Raji (cell line): ENCODE data around the gene AP1S1.

Experiments used
- POLR2A ChIP-seq: IDR thresholded peaks from 2 replicates; pipeline ENCODE4 v1.6.1; 2011; ENCODE audit warnings: low read depth, low read length, control low read depth; ENCODE audit not compliant: insufficient read depth

Gene AP1S1

GRCh38 chr7:101153969-101154692, at the start of gene AP1S1:
TSS of gene AP1S1 (plus strand) at chr7:101154476. CDS start at chr7:101154515, 39 bp downstream.
- peak; percentile 61 for TF ChIP-seq POLR2A

GRCh38 chr7:101104799-101105198, 49.5 kb upstream of the AP1S1 start:
- TF ChIP-seq POLR2A = no peak

DNA sequence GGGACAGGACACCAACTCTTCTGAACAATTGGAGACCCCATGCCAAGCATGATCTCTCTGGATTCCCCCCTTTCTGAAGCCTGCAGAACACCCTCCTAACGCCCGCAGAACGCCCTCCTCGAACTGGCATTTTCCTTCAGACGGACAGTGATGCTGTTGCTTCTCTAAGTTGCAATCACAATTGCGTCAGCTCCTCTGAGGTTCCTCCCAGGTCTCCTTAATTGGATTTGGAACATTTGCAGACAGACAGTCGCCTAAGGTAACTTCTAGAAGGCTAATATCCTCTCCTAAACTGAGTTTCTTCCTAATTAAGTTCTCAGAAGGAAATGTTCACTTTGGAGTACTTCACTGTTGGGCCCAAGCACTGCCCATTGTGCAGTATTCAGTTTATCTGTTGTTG, 47.9 kb upstream of the AP1S1 start:
- TF ChIP-seq POLR2A = no peak

- TF ChIP-seq POLR2A = no peak
These were observed 45.9 kb upstream of the AP1S1 start for GRCh38 chr7:101108330-101108857.

DNA sequence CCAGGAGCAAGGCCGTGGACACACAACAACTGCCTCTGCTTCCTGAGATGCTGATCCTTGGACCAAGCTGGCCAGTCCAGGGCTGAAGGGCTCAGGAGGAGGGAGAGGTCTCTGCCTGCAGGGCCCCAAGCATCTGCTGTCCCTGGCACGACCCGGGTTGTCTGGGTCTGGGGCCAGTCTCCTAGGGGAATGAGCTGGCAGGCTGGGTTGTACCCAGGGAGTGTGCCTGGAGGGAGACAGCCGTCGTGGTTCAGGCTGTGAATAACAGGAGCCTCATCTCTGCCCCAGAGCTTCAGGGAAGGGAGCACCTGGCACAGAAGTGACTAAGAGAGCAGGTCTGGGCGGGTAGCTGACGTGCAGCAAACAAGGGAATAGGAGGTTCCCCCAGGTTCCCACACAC, 45.3 kb upstream of the AP1S1 start:
- TF ChIP-seq POLR2A = no peak

DNA sequence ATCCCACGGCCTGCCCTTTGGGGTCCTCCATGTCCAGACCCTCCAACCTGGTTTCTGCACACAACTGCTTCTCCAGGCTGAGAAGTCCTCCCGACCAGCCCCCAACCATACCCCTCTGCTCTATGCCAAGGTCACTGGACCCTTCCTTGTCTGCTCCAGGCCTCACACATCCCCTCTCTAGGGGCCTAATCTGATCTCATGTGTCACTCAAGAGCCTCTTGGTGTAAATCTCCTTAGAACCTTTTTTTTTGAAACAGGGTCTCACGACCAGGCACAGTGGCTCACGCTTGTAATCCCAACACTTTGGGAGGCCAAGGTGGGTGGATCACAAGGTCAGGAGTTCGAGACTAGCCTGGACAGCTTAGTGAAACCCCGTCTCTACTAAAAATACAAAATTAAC, 44.9 kb upstream of the AP1S1 start:
- TF ChIP-seq POLR2A = no peak

- no peak for TF ChIP-seq POLR2A
These were observed 43.0 kb upstream of the AP1S1 start for GRCh38 chr7:101111261-101111660.

GRCh38 chr7:101112233-101112632, 42.0 kb upstream of the AP1S1 start:
- no peak for TF ChIP-seq POLR2A

- TF ChIP-seq POLR2A = no peak
These were observed 40.4 kb upstream of the AP1S1 start for GRCh38 chr7:101113836-101114235.

GRCh38 chr7:101114492-101114891, 39.8 kb upstream of the AP1S1 start:
- no peak for TF ChIP-seq POLR2A

DNA sequence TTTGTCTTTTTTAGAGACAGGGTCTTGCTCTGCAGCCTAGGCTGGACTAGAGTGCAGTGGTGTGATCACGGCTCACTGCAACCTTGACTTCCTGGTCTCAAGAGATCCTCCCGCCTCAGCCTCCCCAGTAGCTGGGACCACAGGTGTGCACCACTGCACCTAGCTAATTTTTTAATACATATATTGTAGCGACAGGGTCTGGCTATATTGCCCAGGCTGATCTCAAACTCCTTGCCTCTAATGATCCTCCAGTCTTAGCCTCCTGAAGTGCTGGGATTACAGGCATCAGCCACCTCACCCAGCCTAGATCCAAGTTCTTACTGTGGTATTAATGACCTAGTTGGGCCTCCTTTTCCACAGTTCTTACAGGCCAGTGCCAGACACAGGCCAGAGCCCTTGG, 39.1 kb upstream of the AP1S1 start:
- TF ChIP-seq POLR2A = no peak

DNA sequence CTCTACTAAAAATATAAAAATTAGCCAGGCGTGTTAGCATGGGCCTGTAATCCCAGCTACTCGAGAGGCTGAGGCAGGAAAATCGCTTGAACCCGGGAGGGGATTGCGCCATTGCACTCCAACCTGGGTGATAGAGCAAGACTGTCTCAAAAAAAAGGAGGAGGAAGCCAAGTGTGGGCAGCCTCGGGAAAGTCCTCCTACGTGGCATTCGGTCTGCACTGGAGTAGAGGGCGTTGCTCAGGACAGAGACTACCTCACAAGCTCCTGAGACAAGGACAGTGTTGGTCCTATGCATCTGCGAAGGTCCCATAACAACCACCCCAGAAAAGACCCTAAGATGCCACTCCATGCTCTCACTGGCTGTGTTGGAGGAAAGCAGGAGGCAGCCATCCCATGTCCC, 37.4 kb upstream of the AP1S1 start:
- TF ChIP-seq POLR2A = no peak

GRCh38 chr7:101118856-101119255, 35.4 kb upstream of the AP1S1 start:
- TF ChIP-seq POLR2A = no peak

DNA sequence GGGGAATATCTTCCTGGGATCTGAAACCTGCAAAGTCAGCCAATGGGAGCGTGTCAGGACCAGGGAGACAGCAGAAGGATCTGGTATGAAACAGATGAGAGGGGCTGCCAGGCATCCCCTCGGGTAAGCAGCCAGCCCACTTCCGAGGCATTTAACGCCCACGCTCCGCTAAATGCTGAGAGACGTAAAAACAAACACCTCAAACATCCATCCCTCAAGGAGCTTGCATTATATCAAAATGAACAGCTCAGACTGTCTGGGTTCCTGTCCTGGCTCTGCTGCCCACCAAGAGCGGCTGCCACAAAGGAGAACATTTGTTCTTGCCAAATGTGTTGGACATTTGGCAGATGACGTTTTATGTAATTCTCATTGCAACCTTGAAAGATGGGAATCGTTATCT, 34.4 kb upstream of the AP1S1 start:
- TF ChIP-seq POLR2A = no peak

DNA sequence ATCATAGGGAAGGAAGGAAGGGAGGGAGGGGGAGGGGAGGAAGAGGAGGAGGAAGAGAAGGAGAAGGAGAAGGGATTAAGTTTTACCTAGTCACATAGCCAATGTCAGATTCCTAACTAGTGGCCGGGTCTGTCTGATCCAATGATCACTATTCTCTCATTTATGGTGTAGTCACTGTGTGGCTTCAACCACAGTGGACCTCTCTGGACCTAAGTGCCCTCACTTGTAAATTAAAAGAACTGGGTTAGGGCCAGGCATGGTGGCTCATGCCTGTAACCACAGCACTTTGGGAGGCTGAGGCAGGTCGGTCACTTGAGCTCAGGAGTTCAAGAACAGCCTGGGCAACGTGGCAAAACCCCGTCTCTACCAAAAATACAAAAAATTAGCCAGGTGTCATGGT, 34.0 kb upstream of the AP1S1 start:
- TF ChIP-seq POLR2A = no peak

- no peak for TF ChIP-seq POLR2A
These were observed 32.0 kb upstream of the AP1S1 start for GRCh38 chr7:101121991-101122932.
